ENCODE data around the gene FEV. TPM values are rescaled to one million over a fixed set of nuclear protein-coding genes. Genes with fewer than 3 reads are reported as not detected.

Gene FEV
- total and polyA plus RNA-seq, 10 donors = not detected

DNA sequence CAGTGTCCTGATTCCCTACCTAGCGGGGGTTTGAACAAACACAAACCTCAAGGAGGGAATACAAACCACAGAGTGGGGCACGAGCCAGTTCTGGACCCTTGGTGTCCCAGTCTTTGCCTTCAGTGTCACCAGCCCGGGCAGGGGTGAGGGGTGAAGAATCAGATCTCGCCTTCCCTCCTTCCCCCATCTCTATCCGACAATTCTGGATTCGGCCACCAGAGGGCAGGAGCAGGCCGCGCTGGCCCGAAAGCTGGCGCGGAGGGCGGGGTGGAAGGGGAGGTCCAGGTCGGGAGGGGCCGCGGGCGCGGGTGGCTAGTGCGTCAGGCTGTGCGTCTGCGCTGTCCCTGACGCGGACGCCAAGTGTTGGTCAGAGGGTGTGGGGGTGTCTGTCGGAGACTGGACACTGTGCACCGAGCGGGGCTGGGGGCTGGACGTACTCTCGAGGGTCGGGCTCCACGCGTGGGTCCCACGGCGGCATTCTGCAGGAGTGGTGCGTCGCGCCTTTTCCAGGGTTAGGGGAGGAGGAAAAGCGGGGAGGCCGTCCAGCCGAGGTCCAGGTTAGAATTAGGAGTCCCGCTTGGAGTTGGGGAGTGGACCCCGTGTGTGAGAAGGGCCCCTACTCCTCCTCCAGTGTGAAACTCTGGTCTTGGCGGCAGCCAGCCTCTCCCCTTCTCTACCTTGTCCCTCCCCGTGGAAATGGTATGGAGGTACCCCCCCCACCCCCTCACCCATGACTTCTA lies 11.2 kb upstream of the FEV start:
- 5 to 6% (median 5%) methylated on average over 31 to 43 of the region's 43 CpGs for WGBS, 5 donors
- Histone ChIP-seq H3K9me3 (no peaks in the 10 kb centered on the region), H3K4me3 (peak overlapping the region in 6 of 8 donors; percentile 15 to 61 (median 20)), H3K36me3 (no peaks in the 10 kb centered on the region), H3K27ac (no peak overlapping the region), H3K27me3 (replicated peaks in 1 of 7) (peaks cover 13 to 100% (median 84%) of the 10 kb centered on the region in 7 donors), H3K4me1 (peaks cover 17 to 40% (median 28%) of the 10 kb centered on the region in 6 donors)
- intact Hi-C loops (cut with DNase I; ENCODE audit: low total_unique reads) = no loop called here
- DNase-seq = peak; percentile 90
- TF ChIP-seq, protein P1, sequence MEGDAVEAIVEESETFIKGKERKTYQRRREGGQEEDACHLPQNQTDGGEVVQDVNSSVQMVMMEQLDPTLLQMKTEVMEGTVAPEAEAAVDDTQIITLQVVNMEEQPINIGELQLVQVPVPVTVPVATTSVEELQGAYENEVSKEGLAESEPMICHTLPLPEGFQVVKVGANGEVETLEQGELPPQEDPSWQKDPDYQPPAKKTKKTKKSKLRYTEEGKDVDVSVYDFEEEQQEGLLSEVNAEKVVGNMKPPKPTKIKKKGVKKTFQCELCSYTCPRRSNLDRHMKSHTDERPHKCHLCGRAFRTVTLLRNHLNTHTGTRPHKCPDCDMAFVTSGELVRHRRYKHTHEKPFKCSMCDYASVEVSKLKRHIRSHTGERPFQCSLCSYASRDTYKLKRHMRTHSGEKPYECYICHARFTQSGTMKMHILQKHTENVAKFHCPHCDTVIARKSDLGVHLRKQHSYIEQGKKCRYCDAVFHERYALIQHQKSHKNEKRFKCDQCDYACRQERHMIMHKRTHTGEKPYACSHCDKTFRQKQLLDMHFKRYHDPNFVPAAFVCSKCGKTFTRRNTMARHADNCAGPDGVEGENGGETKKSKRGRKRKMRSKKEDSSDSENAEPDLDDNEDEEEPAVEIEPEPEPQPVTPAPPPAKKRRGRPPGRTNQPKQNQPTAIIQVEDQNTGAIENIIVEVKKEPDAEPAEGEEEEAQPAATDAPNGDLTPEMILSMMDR (IDR thresholded peaks at IDR 0.05 in 8 of 11, conservative IDR thresholded peaks at IDR 0.05 in 3 of 11) = peak; percentile 52 to 91 (median 85)
- peak in 2 of 3 donors; percentile 48 to 58 for TF ChIP-seq POLR2AphosphoS5 (IDR thresholded peaks at IDR 0.05)
- TF ChIP-seq POLR2A (IDR thresholded peaks at IDR 0.05) = no peak

DNA sequence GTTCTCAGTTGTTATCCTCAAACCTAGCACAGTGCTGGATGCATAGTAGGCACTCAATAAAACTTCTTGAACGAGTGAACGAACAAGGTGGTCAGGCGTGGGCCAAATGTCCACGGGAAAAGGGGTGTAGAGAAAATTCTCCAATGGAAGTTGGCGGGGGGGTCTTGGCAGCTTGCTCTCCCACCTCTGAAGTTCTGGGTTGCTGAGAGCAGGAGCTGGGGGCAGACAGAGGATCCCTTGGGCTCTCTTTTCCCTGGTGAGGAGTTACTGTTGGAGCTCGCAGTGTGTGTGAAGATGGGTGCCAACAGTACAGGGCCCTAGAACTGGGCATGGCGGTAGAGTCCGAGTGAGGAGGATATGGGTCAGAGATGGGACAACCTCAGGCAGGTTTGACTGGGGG lies 10.6 kb upstream of the FEV start:
- WGBS, 5 donors = 26 to 33% (median 27%) methylated on average over 8 of the region's 8 CpGs
- H3K27me3 ChIP-seq (replicated peaks in 1 of 7) = peaks cover 11 to 100% (median 84%) of the 10 kb centered on the region in 7 donors
- intact Hi-C loops (cut with DNase I; ENCODE audit: low total_unique reads) = no loop called here

DNA sequence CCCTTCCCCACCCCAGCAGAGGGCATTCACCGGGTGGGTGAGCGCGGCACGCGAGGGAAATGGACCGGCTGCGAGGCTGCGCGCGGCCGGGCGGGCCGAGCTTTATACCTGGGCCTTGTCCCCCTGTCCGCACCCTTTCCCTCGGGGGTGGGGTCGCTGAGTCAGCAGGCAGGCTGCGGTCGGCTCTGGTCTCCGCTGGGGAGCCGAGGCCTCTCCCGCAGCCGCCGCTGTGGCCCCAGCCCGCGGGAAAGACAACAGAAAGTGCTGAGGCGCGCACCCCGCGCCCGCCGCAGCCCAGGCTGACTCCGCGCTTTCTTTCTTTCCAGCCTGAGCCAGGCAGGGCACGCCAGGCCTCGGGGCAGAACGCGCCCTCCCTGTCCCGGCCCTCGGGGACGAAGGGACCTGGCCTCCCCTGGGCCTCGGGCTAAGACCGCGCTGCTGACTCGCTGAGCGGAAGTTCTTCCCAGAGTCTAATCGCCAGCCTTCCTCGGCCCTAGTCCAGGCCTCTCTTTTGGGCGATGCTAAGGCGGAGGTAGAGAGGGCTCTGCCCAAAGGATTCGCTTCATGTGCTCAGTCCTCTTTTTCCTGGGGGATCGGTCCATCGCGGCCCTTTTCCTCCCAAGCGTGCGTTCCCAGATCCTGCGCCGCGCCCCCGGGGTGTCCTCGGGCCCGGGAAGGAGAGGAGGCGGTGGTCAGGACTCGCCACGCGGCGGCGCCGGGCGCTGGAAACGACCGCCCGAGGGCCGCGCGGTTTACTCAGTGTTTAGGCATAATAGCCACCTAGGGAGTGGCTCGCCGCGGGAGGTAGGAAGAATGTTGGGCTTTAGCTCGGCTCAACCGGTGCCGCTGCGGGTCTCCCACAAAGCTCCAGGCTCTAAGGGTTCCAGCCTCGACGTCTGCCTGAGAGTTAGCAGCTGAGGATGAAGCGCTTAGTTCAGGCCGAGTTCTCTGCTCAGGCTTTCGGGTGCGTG lies 8.6 kb upstream of the FEV start, which contains the start of gene CRYBA2:
TSS of gene CRYBA2 (minus strand) at position 78 of the 971 bp plus-strand sequence. CDS start 246 bp downstream, outside the sequence.
- DNase-seq = no peak
- H3K9me3 ChIP-seq = no peaks in the 10 kb centered on the region
- peaks cover 11 to 100% (median 91%) of the 10 kb centered on the region in 7 donors for H3K27me3 ChIP-seq (replicated peaks in 1 of 7)
- H3K36me3 ChIP-seq = no peaks in the 10 kb centered on the region
- H3K4me1 ChIP-seq = peaks cover 17 to 35% (median 25%) of the 10 kb centered on the region in 6 donors
- WGBS, 5 donors = 2 to 5% (median 3%) methylated on average over 21 to 88 of the region's 88 CpGs
- H3K27ac ChIP-seq = no peak within 1 kb of the TSS
- TF ChIP-seq POLR2A (IDR thresholded peaks at IDR 0.05) (no peak), POLR2AphosphoS5 (IDR thresholded peaks at IDR 0.05) (no peak)
- TF ChIP-seq, protein P1 (IDR thresholded peaks at IDR 0.05 in 8 of 11, conservative IDR thresholded peaks at IDR 0.05 in 3 of 11) = no peak
- peak within 1 kb of the TSS; percentile 20 to 65 (median 35) for H3K4me3 ChIP-seq
- intact Hi-C loops (cut with DNase I; ENCODE audit: low total_unique reads) = no loop called here

More for the DNA sequence above, 10.6 kb upstream of the FEV start:
- DNase-seq = no peak
- Histone ChIP-seq H3K9me3 (no peaks in the 10 kb centered on the region), H3K27ac (no peak overlapping the region), H3K4me1 (peaks cover 17 to 35% (median 25%) of the 10 kb centered on the region in 6 donors), H3K36me3 (no peaks in the 10 kb centered on the region), H3K4me3 (peak overlapping the region in 1 of 8 donors; percentile 61)
- TF ChIP-seq, protein P1 (IDR thresholded peaks at IDR 0.05 in 8 of 11, conservative IDR thresholded peaks at IDR 0.05 in 3 of 11) = no peak
- TF ChIP-seq POLR2AphosphoS5 (IDR thresholded peaks at IDR 0.05) (no peak), POLR2A (IDR thresholded peaks at IDR 0.05) (no peak)
